H9 (cell line): ENCODE data around the gene MEN1. TPM values are rescaled to one million over a fixed set of nuclear protein-coding genes. Genes with fewer than 3 reads are reported as not detected.

Source experiments
- DNase-seq: peaks from one replicate; pipeline ENCODE4 v3.0.0-alpha.2; 2017
- H2AFZ ChIP-seq: one replicate; pipeline ENCODE4 v1.6.1; 2013; ENCODE audit warnings: mild to moderate bottlenecking, low read length, control low read depth, moderate library complexity
- H2AK5ac ChIP-seq: 2 replicates; pipeline ENCODE4 v1.6.1; 2013; ENCODE audit warnings: low read length, control low read depth, mixed read lengths; ENCODE audit not compliant: insufficient read length
- H2BK120ac ChIP-seq: one replicate; pipeline ENCODE4 v1.6.1; 2013; ENCODE audit warnings: low read depth, mild to moderate bottlenecking, low read length, control low read depth, inconsistent platforms; ENCODE audit not compliant: poor library complexity, severe bottlenecking
- H2BK12ac ChIP-seq: 2 replicates; pipeline ENCODE4 v1.6.1; 2013; ENCODE audit warnings: low read length, control low read depth, mixed read lengths, low read depth; ENCODE audit not compliant: insufficient read length
- H2BK15ac ChIP-seq: 2 replicates; pipeline ENCODE4 v1.6.1; 2013; ENCODE audit warnings: low read depth, low read length, control low read depth
- H2BK20ac ChIP-seq: one replicate; pipeline ENCODE4 v1.6.1; 2013; ENCODE audit warnings: low read depth, mild to moderate bottlenecking, low read length, control low read depth, inconsistent platforms; ENCODE audit not compliant: poor library complexity, severe bottlenecking
- H2BK5ac ChIP-seq: 2 replicates; pipeline ENCODE4 v1.6.1; 2013; ENCODE audit warnings: low read length, control low read depth, mixed read lengths; ENCODE audit not compliant: insufficient read length
- H3K14ac ChIP-seq: 2 replicates; pipeline ENCODE4 v1.6.1; 2013; ENCODE audit warnings: low read length, control low read depth; ENCODE audit not compliant: insufficient read depth
- H3K18ac ChIP-seq: 2 replicates; pipeline ENCODE4 v1.6.1; 2013; ENCODE audit warnings: low read depth, mild to moderate bottlenecking, mixed read lengths, low read length, control low read depth; ENCODE audit not compliant: insufficient read length
- H3K23ac ChIP-seq: 2 replicates; pipeline ENCODE4 v1.6.1; 2013; ENCODE audit warnings: low read length, control low read depth, mixed read lengths, low read depth; ENCODE audit not compliant: insufficient read length
- H3K23me2 ChIP-seq: 2 replicates; pipeline ENCODE4 v1.6.1; 2013; ENCODE audit warnings: low read depth, mild to moderate bottlenecking, mixed read lengths, low read length, control low read depth; ENCODE audit not compliant: insufficient read length, poor library complexity, severe bottlenecking
- H3K27ac ChIP-seq: 2 replicates; pipeline ENCODE4 v1.5.1; 2013; ENCODE audit warnings: low read length, control low read depth, mixed read lengths, low read depth; ENCODE audit not compliant: insufficient read length
- H3K27me3 ChIP-seq: 2 replicates; pipeline ENCODE4 v1.6.1; 2013; ENCODE audit warnings: low read length, control low read depth, inconsistent platforms; ENCODE audit not compliant: insufficient read depth
- H3K4ac ChIP-seq: 2 replicates; pipeline ENCODE4 v1.6.1; 2013; ENCODE audit warnings: low read depth, mild to moderate bottlenecking, control low read depth, inconsistent platforms, low read length, moderate library complexity
- H3K4me1 ChIP-seq: 2 replicates; pipeline ENCODE4 v1.6.1; 2013; ENCODE audit warnings: low read length, control low read depth, inconsistent platforms; ENCODE audit not compliant: insufficient read depth
- H3K4me2 ChIP-seq: 2 replicates; pipeline ENCODE4 v1.6.1; 2013; ENCODE audit warnings: low read length, control low read depth, mixed read lengths; ENCODE audit not compliant: insufficient read length, insufficient read depth
- H3K56ac ChIP-seq: 2 replicates; pipeline ENCODE4 v1.6.1; 2013; ENCODE audit warnings: low read depth, mild to moderate bottlenecking, mixed read lengths, low read length, control low read depth; ENCODE audit not compliant: insufficient read length
- H3K79me1 ChIP-seq: 2 replicates; pipeline ENCODE4 v1.6.1; 2013; ENCODE audit warnings: low read depth, mild to moderate bottlenecking, moderate library complexity, low read length, control low read depth, inconsistent platforms; ENCODE audit not compliant: insufficient read depth, poor library complexity, severe bottlenecking
- H3K79me2 ChIP-seq: 2 replicates; pipeline ENCODE4 v1.6.1; 2013; ENCODE audit warnings: low read length, control low read depth, inconsistent platforms; ENCODE audit not compliant: insufficient read depth
- H3K9ac ChIP-seq: 2 replicates; pipeline ENCODE4 v1.6.1; 2013; ENCODE audit warnings: low read length, control low read depth, mixed read lengths; ENCODE audit not compliant: insufficient read length; ENCODE audit errors: extremely low read depth
- H3K9me3 ChIP-seq: one replicate; pipeline ENCODE4 v1.6.1; 2013; ENCODE audit warnings: low read depth, low read length, inconsistent platforms; ENCODE audit not compliant: control insufficient read depth
- H3T11ph ChIP-seq: one replicate; pipeline ENCODE4 v1.6.1; 2013; ENCODE audit warnings: mild to moderate bottlenecking, low read length, control low read depth, inconsistent platforms
- H4K20me1 ChIP-seq: one replicate; pipeline ENCODE4 v1.6.1; 2013; ENCODE audit not compliant: control insufficient read depth, insufficient read length, insufficient read depth
- H4K5ac ChIP-seq: 2 replicates; pipeline ENCODE4 v1.6.1; 2013; ENCODE audit warnings: low read depth, mild to moderate bottlenecking, mixed read lengths, low read length, control low read depth; ENCODE audit not compliant: insufficient read length
- H4K8ac ChIP-seq: replicated peaks from 2 replicates; pipeline ENCODE4 v1.6.1; 2013; ENCODE audit warnings: low read length, control low read depth, mixed read lengths, low read depth; ENCODE audit not compliant: insufficient read length
- H4K91ac ChIP-seq: 2 replicates; pipeline ENCODE4 v1.6.1; 2013; ENCODE audit warnings: low read depth, mild to moderate bottlenecking, moderate library complexity, mixed read lengths, low read length, control low read depth; ENCODE audit not compliant: insufficient read length
- H3K27ac Mint-ChIP-seq, 3 experiments: 2 replicates in 2 of 3; 3 replicates in 1 of 3; pipeline ENCODE4 v1.8.0; 2020 to 2021; ENCODE audit warnings: mixed read lengths in 3 of 3, mild to moderate bottlenecking in 1 of 3, moderate library complexity in 1 of 3
- H3K27me3 Mint-ChIP-seq: 2 replicates; pipeline ENCODE4 v1.8.0; 2021; ENCODE audit warnings: low read depth, mild to moderate bottlenecking, moderate library complexity, mixed read lengths
- H3K36me3 Mint-ChIP-seq, 3 experiments: 2 replicates in 2 of 3; 3 replicates in 1 of 3; pipeline ENCODE4 v1.8.0; 2020 to 2021; ENCODE audit warnings: low read depth in 3 of 3, mixed read lengths in 3 of 3; ENCODE audit not compliant: insufficient read depth in 1 of 3
- H3K4me1 Mint-ChIP-seq, 2 experiments: 2 replicates each; pipeline ENCODE4 v1.8.0; 2020; ENCODE audit warnings: mixed read lengths in 2 of 2
- H3K4me3 Mint-ChIP-seq, 2 experiments: 2 replicates in 1 of 2; 3 replicates in 1 of 2; pipeline ENCODE4 v1.8.0; 2020 to 2021; ENCODE audit warnings: mild to moderate bottlenecking in 2 of 2, mixed read lengths in 2 of 2, moderate library complexity in 1 of 2
- H3K9me3 Mint-ChIP-seq, 2 experiments: 2 replicates in 1 of 2; 3 replicates in 1 of 2; pipeline ENCODE4 v1.8.0; 2020; ENCODE audit warnings: mild to moderate bottlenecking in 2 of 2, mixed read lengths in 2 of 2, moderate library complexity in 1 of 2
- WGBS: extraction: QIAGEN DNeasy Blood & Tissue Kit; methylation state at CpG from one replicate; pipeline ENCODE4 v1.1.7; 2013; ENCODE audit warnings: missing lambda C conversion rate, low lambda C conversion rate, mixed read lengths; ENCODE audit not compliant: insufficient read length; ENCODE audit errors: extremely low coverage; 5-methylcytosine and 5-hydroxymethylcytosine counted together
- total RNA-seq: library from RNA; stranded (reverse); gene quantifications from 2 replicates; pipeline ENCODE4 v1.2.1, GENCODE V29; 2021
- TF ChIP-seq, protein P1 (sequence below): fragments of 200-600 bp; sonication (generic); conservative IDR thresholded peaks from 3 replicates; pipeline ENCODE4 v1.8.0; 2021; ENCODE audit warnings: antibody characterized with exemption, mild to moderate bottlenecking

MEN1 gene
- total RNA-seq, 1 experiment from 2014 or later: 49.9 TPM

DNA sequence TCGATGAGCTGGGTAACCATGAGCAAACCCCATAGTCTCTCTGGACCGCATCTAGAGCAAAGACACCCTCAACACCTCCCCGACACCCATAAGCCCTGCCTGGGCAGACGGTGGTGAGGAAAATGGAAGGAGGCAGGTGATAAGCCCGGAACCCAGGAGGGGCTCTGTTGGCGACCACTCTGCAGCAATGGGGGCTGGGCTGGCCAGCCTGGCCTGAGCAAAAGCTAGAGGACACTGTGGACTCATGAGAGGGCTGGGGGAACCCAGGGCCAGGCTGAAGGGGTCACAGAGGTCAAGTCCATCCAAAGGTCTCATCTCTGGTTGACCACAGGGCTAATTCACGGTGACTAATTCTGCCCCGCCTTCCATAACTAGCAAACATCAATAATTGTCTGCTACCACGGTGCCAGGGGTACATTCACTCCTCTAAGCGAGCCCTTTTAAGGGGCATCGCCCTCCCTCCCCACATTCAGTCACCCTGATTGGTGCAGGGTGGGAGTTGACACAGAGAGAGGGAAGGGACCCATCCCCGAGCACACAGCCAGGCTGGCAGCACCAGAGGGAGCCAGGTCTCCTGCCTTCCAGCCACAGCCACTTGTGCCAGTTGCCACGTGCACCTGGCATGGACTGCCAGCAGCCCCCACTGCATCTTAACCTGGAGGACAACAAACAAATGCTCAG lies 54.5 kb downstream of the MEN1 start:
- Histone ChIP-seq H3K14ac (no peak overlapping the region), H3K79me1 (no peaks in the 10 kb centered on the region), H2AK5ac (no peak overlapping the region), H3K9ac (no peak overlapping the region), H3K4ac (no peak overlapping the region), H2AFZ (no peak overlapping the region), H3K23ac (no peak overlapping the region), H3K79me2 (no peaks in the 10 kb centered on the region), H4K20me1 (no peaks in the 10 kb centered on the region), H2BK12ac (no peak overlapping the region), H3K27ac (no peak overlapping the region), H2BK120ac (no peak overlapping the region), H3T11ph (no peak overlapping the region), H4K5ac (no peak overlapping the region), H3K23me2 (no peaks in the 10 kb centered on the region), H3K4me2 (no peak overlapping the region), H3K56ac (no peak overlapping the region), H3K27me3 (no peaks in the 10 kb centered on the region), H2BK15ac (no peak overlapping the region), H2BK5ac (no peak overlapping the region), H3K4me1 (no peaks in the 10 kb centered on the region; the same call in 1 of the 2 replicates), H4K8ac (no peak overlapping the region), H4K91ac (no peak overlapping the region), H3K18ac (no peak overlapping the region), H3K9me3 (no peaks in the 10 kb centered on the region), H2BK20ac (no peak overlapping the region)
- no CpG with 5 or more reads among the region's 13 CpGs for WGBS
- Mint-ChIP-seq H3K4me3 (no peak overlapping the region), H3K4me1 (peaks cover 25 to 47% of the 10 kb centered on the region in 2 experiments), H3K9me3 (no peaks in the 10 kb centered on the region), H3K27me3 (no peaks in the 10 kb centered on the region; the same call in none of the 2 replicates), H3K36me3 (peaks cover 0 to 9% (median 4%) of the 10 kb centered on the region in 3 experiments; a peak in 4 of 7 replicates), H3K27ac (no peak overlapping the region)
- TF ChIP-seq, protein P1, sequence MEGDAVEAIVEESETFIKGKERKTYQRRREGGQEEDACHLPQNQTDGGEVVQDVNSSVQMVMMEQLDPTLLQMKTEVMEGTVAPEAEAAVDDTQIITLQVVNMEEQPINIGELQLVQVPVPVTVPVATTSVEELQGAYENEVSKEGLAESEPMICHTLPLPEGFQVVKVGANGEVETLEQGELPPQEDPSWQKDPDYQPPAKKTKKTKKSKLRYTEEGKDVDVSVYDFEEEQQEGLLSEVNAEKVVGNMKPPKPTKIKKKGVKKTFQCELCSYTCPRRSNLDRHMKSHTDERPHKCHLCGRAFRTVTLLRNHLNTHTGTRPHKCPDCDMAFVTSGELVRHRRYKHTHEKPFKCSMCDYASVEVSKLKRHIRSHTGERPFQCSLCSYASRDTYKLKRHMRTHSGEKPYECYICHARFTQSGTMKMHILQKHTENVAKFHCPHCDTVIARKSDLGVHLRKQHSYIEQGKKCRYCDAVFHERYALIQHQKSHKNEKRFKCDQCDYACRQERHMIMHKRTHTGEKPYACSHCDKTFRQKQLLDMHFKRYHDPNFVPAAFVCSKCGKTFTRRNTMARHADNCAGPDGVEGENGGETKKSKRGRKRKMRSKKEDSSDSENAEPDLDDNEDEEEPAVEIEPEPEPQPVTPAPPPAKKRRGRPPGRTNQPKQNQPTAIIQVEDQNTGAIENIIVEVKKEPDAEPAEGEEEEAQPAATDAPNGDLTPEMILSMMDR: no peak
- no peak for DNase-seq
